SU-DHL-6 (cell line): ENCODE measurements around the gene ATG4C.

Experiments
- CTCF ChIP-seq: fragments of 200-600 bp; sonication (generic); IDR thresholded peaks from one replicate; pipeline ENCODE4 v1.5.1; 2017; ENCODE audit warnings: antibody characterized with exemption, mild to moderate bottlenecking, low read length, moderate library complexity; ENCODE audit not compliant: insufficient read depth, poor library complexity, severe bottlenecking
- EZH2phosphoT487 ChIP-seq: fragments of 200-600 bp; sonication (generic), shearing (Covaris generic); conservative IDR thresholded peaks from 2 replicates; pipeline ENCODE4 v1.6.1; 2018; ENCODE audit warnings: mild to moderate bottlenecking, antibody characterized with exemption, low read length, moderate library complexity, mixed read lengths

- no peak for TF ChIP-seq CTCF
- no peak for TF ChIP-seq EZH2phosphoT487
Observed at GRCh38 chr1:62832276-62832675, 48.3 kb downstream of the ATG4C start.
